ENCODE results near the gene INHBA.

DNA sequence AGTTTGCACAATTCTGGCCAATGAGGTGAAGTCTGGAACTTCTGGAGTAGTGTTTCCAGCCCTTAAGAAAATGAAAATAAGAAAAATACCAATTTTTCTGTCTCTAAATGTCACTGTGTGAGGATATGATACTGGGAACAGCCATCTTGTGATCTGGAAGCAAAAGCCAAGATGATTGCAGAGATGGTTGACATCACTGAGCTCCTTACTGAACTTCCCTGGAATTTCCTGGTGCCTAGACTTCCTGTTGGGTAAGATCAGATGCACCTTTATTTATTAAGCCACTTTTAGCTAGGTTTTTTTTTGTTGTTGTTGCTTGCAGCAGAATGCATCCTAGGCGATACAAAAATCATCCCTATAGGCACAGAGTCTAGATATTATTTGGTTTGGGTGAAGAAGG, 27.3 kb upstream of the INHBA start:
- TF ChIP-seq, protein P1, sequence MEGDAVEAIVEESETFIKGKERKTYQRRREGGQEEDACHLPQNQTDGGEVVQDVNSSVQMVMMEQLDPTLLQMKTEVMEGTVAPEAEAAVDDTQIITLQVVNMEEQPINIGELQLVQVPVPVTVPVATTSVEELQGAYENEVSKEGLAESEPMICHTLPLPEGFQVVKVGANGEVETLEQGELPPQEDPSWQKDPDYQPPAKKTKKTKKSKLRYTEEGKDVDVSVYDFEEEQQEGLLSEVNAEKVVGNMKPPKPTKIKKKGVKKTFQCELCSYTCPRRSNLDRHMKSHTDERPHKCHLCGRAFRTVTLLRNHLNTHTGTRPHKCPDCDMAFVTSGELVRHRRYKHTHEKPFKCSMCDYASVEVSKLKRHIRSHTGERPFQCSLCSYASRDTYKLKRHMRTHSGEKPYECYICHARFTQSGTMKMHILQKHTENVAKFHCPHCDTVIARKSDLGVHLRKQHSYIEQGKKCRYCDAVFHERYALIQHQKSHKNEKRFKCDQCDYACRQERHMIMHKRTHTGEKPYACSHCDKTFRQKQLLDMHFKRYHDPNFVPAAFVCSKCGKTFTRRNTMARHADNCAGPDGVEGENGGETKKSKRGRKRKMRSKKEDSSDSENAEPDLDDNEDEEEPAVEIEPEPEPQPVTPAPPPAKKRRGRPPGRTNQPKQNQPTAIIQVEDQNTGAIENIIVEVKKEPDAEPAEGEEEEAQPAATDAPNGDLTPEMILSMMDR (IDR thresholded peaks at IDR 0.05) = no peak
- no peak for TF ChIP-seq POLR2A (IDR thresholded peaks at IDR 0.05)

All from breast epithelium (tissue), 3 donors.